Measurements from ENCODE around the gene ARHGAP25. TPM values are rescaled to one million over a fixed set of nuclear protein-coding genes. Genes with fewer than 3 reads are reported as not detected.

Gene ARHGAP25
- polyA plus RNA-seq, 3 donors, result 20.8 to 56.8 (median 36.3) TPM

GRCh38 chr2:68805025-68805424 lies 70.4 kb downstream of the ARHGAP25 start:
- peaks cover 66% of the 10 kb centered on the region for H3K79me2 ChIP-seq (ENCODE audit: insufficient read depth, low read length)
- Mint-ChIP-seq H3K9me3 (no peaks in the 10 kb centered on the region), H3K36me3 (peaks cover 45 to 48% of the 10 kb centered on the region in 2 donors), H3K4me3 (no peak overlapping the region), H3K27me3 (ENCODE audit: low read depth in 3 of 3) (no peaks in the 10 kb centered on the region), H3K27ac (peak overlapping the region in 6 of 7 donors; percentile 32 to 95 (median 70)), H3K4me1 (peaks cover 57% of the 10 kb centered on the region)
- intact Hi-C loops (cut with micrococcal nuclease), result loop anchor here in 1 of 2 donors (5.0 kb wide), 1 partner anchor 38 kb away; no protein-coding TSS in a partner anchor
- no peak overlapping the region for H3K4me3 ChIP-seq (replicated peaks in 1 of 3; ENCODE audit: low read depth in 2 of 3, low read length in 3 of 3)
- no peak overlapping the region for H2AFZ ChIP-seq (ENCODE audit: insufficient read depth, low read depth, low read length, poor library complexity, severe bottlenecking)
- H3K9ac ChIP-seq (ENCODE audit: insufficient read depth, low read length, poor library complexity, severe bottlenecking), result no peak overlapping the region
- no CpG with 5 or more reads among the region's 4 CpGs for WGBS (ENCODE audit: insufficient coverage)
- peak overlapping the region in 1 of 2 donors; percentile 90 for H3K27ac ChIP-seq (ENCODE audit: low read depth in 1 of 2, low read length in 2 of 2)
- no peaks in the 10 kb centered on the region for H3K9me3 ChIP-seq (replicated peaks in 1 of 2; ENCODE audit: control insufficient read depth in 1 of 2, insufficient read depth in 1 of 2, low read length in 2 of 2)
- H3K4me2 ChIP-seq (replicated peaks; ENCODE audit: extremely low read depth, low read length, poor library complexity, severe bottlenecking), result no peak overlapping the region
- peaks cover 70 to 80% of the 10 kb centered on the region in 2 donors for H3K4me1 ChIP-seq (ENCODE audit: control insufficient read depth in 1 of 2, insufficient read depth in 2 of 2, low read length in 2 of 2)
- DNase-seq, result no peak
- no peak for TF ChIP-seq CTCF (IDR thresholded peaks at IDR 0.05)
- no peaks in the 10 kb centered on the region for H3K27me3 ChIP-seq (ENCODE audit: control insufficient read depth in 2 of 2, insufficient read depth in 2 of 2, low read length in 2 of 2)
- H4K20me1 ChIP-seq (ENCODE audit: insufficient read depth, low read length), result peaks cover 15% of the 10 kb centered on the region
- H3K36me3 ChIP-seq (replicated peaks in 1 of 2; ENCODE audit: control insufficient read depth in 1 of 2, insufficient read depth in 2 of 2, low read length in 2 of 2), result peaks cover 47 to 72% of the 10 kb centered on the region in 2 donors

- 84% methylated on average over 3 of the region's 12 CpGs for WGBS (ENCODE audit: insufficient coverage)
- TF ChIP-seq CTCF (IDR thresholded peaks at IDR 0.05), result no peak
- peaks cover 63% of the 10 kb centered on the region for H3K4me1 Mint-ChIP-seq
These were observed 72.0 kb downstream of the ARHGAP25 start for GRCh38 chr2:68806511-68807109.

More at GRCh38 chr2:68806511-68807109, 72.0 kb downstream of the ARHGAP25 start:
- H2AFZ ChIP-seq (ENCODE audit: insufficient read depth, low read depth, low read length, poor library complexity, severe bottlenecking), result no peak overlapping the region
- no peaks in the 10 kb centered on the region for H3K9me3 Mint-ChIP-seq
- H3K9ac ChIP-seq (ENCODE audit: insufficient read depth, low read length, poor library complexity, severe bottlenecking), result no peak overlapping the region
- H3K4me3 Mint-ChIP-seq, result peak overlapping the region in 1 of 2 donors; percentile 52
- DNase-seq, result peak; percentile 79 to 89 (median 89)
- H3K4me3 ChIP-seq (replicated peaks in 1 of 3; ENCODE audit: low read depth in 2 of 3, low read length in 3 of 3), result no peak overlapping the region
- peaks cover 22% of the 10 kb centered on the region for H4K20me1 ChIP-seq (ENCODE audit: insufficient read depth, low read length)
- peaks cover 53 to 74% of the 10 kb centered on the region in 2 donors for H3K36me3 ChIP-seq (replicated peaks in 1 of 2; ENCODE audit: control insufficient read depth in 1 of 2, insufficient read depth in 2 of 2, low read length in 2 of 2)
- peak overlapping the region; percentile 86 to 98 (median 95) for H3K27ac Mint-ChIP-seq
- peak overlapping the region; percentile 26 for H3K4me2 ChIP-seq (replicated peaks; ENCODE audit: extremely low read depth, low read length, poor library complexity, severe bottlenecking)
- peaks cover 47 to 49% of the 10 kb centered on the region in 2 donors for H3K36me3 Mint-ChIP-seq
- peaks cover 67 to 73% of the 10 kb centered on the region in 2 donors for H3K4me1 ChIP-seq (ENCODE audit: control insufficient read depth in 1 of 2, insufficient read depth in 2 of 2, low read length in 2 of 2)
- intact Hi-C loops (cut with micrococcal nuclease), result loop anchor here in 1 of 2 donors (5.0 kb wide), 1 partner anchor 39 kb away; no protein-coding TSS in a partner anchor
- no peaks in the 10 kb centered on the region for H3K9me3 ChIP-seq (replicated peaks in 1 of 2; ENCODE audit: control insufficient read depth in 1 of 2, insufficient read depth in 1 of 2, low read length in 2 of 2)
- peaks cover 0 to 2% (median 0%) of the 10 kb centered on the region in 3 donors for H3K27me3 Mint-ChIP-seq (ENCODE audit: low read depth in 3 of 3)
- peak overlapping the region; percentile 65 to 90 for H3K27ac ChIP-seq (ENCODE audit: low read depth in 1 of 2, low read length in 2 of 2)
- peaks cover 62% of the 10 kb centered on the region for H3K79me2 ChIP-seq (ENCODE audit: insufficient read depth, low read length)
- no peaks in the 10 kb centered on the region for H3K27me3 ChIP-seq (ENCODE audit: control insufficient read depth in 2 of 2, insufficient read depth in 2 of 2, low read length in 2 of 2)

Measured in CD14-positive monocyte (primary cell).